Measurements from ENCODE around the gene TMEM121.
"Not testable (repeated sequence)": the region's sequence is repeated elsewhere in the genome, so short reads cannot be mapped to it uniquely, and the experiment has no call there.

TMEM121 gene

GRCh38 chr14:105529319-105529568 lies 2.9 kb downstream of the TMEM121 start:
- DNase-seq, result no peak

- DNase-seq, result no peak
Measured at GRCh38 chr14:105529569-105530284, 3.3 kb downstream of the TMEM121 start.

GRCh38 chr14:105530285-105531087 lies 4.1 kb downstream of the TMEM121 start:
- no peak for DNase-seq

GRCh38 chr14:105531088-105531893 lies 4.9 kb downstream of the TMEM121 start:
- DNase-seq, result no peak

GRCh38 chr14:105531894-105532623 lies 5.7 kb downstream of the TMEM121 start:
- DNase-seq, result no peak

- DNase-seq, result no peak
Measured at GRCh38 chr14:105532735-105533141, 6.4 kb downstream of the TMEM121 start.

GRCh38 chr14:105533391-105533790 lies 7.0 kb downstream of the TMEM121 start:
- no peak for DNase-seq

- no peak for DNase-seq
Measured at GRCh38 chr14:105533811-105534498, 7.6 kb downstream of the TMEM121 start.

- no peak for DNase-seq
Measured at GRCh38 chr14:105534586-105534985, 8.2 kb downstream of the TMEM121 start.

- DNase-seq, result no peak
Measured at GRCh38 chr14:105536051-105536450, 9.7 kb downstream of the TMEM121 start.

GRCh38 chr14:105536691-105537579 lies 10.6 kb downstream of the TMEM121 start:
- no peak for DNase-seq

GRCh38 chr14:105537580-105538474 lies 11.4 kb downstream of the TMEM121 start:
- no peak for DNase-seq

GRCh38 chr14:105538481-105539049 lies 12.2 kb downstream of the TMEM121 start:
- no peak for DNase-seq

- no peak for DNase-seq
Measured at GRCh38 chr14:105540811-105541210, 14.4 kb downstream of the TMEM121 start.

- no peak for DNase-seq
Measured at GRCh38 chr14:105541218-105541875, 15.0 kb downstream of the TMEM121 start.

GRCh38 chr14:105545676-105546075 lies 19.3 kb downstream of the TMEM121 start:
- DNase-seq, result not testable (repeated sequence)

- DNase-seq, result not testable (repeated sequence)
Measured at GRCh38 chr14:105546410-105546809, 20.0 kb downstream of the TMEM121 start.

- DNase-seq, result not testable (repeated sequence)
Measured at GRCh38 chr14:105547072-105547471, 20.7 kb downstream of the TMEM121 start.

GRCh38 chr14:105547741-105548169 lies 21.4 kb downstream of the TMEM121 start:
- no peak for DNase-seq

Data from NCI-H446 treated with DMSO at 0.1 percent for 48 hours (cell line).